Bronchus fibroblast of lung (primary cell): Measurements from ENCODE around the gene THBD. TPM values are rescaled to one million over a fixed set of nuclear protein-coding genes. Genes with fewer than 3 reads are reported as not detected.

ENCODE experiments used
- total RNA-seq: library from RNA; depleted of rRNA; stranded (reverse); fragments of >200 nt; gene quantifications from 2 replicates; pipeline ENCODE4 v1.2.3, GENCODE V29; 2015

THBD gene, protein sequence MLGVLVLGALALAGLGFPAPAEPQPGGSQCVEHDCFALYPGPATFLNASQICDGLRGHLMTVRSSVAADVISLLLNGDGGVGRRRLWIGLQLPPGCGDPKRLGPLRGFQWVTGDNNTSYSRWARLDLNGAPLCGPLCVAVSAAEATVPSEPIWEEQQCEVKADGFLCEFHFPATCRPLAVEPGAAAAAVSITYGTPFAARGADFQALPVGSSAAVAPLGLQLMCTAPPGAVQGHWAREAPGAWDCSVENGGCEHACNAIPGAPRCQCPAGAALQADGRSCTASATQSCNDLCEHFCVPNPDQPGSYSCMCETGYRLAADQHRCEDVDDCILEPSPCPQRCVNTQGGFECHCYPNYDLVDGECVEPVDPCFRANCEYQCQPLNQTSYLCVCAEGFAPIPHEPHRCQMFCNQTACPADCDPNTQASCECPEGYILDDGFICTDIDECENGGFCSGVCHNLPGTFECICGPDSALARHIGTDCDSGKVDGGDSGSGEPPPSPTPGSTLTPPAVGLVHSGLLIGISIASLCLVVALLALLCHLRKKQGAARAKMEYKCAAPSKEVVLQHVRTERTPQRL
- 1.5 and 1.6 TPM in 2 replicates for total RNA-seq

DNA sequence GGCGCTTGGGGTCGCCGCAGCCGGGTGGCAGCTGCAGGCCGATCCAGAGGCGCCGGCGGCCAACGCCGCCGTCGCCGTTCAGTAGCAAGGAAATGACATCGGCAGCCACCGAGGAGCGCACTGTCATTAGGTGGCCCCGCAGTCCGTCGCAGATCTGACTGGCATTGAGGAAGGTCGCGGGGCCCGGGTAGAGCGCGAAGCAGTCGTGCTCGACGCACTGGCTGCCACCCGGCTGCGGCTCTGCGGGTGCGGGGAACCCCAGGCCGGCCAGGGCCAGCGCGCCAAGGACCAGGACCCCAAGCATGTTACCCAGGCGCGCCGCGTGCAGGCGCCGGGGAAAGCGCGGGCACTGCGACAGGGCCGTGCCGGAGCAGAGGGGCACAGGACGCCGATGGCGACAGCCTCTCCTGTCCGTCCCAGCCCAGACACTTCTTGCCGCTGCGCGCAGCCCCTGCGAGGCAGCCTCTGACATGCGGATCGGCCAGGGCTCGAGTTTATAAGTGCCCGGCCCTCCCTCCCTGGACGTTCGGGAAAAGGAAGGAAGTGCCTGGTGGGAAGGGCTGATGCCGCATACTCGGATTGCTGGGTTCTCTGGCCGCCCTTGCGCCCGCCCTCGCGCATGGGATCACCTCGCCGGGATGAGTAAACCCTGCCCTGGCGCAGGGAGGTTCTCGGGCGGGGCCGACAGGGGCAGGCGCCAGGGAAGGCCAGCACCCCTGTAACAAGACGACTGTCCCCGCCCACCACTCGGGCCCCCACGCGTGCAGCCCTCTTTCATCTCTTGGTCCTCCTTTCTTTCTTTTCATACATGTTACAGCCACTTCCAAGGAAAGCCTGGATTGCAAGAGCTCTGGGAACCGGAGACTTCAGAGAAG lies at the start of gene THBD:
Gene THBD, minus strand, starts transcription at position 472 of the 875 bp plus-strand sequence. Its CDS starts 168 bp downstream, at position 304.

GRCh38 chr20:23086056-23086566 lies 36.6 kb upstream of the THBD start, which contains the start of gene CD93:
Gene CD93 (minus strand): TSS chr20:23086324. CDS start chr20:23086192, 132 bp downstream.

DNA sequence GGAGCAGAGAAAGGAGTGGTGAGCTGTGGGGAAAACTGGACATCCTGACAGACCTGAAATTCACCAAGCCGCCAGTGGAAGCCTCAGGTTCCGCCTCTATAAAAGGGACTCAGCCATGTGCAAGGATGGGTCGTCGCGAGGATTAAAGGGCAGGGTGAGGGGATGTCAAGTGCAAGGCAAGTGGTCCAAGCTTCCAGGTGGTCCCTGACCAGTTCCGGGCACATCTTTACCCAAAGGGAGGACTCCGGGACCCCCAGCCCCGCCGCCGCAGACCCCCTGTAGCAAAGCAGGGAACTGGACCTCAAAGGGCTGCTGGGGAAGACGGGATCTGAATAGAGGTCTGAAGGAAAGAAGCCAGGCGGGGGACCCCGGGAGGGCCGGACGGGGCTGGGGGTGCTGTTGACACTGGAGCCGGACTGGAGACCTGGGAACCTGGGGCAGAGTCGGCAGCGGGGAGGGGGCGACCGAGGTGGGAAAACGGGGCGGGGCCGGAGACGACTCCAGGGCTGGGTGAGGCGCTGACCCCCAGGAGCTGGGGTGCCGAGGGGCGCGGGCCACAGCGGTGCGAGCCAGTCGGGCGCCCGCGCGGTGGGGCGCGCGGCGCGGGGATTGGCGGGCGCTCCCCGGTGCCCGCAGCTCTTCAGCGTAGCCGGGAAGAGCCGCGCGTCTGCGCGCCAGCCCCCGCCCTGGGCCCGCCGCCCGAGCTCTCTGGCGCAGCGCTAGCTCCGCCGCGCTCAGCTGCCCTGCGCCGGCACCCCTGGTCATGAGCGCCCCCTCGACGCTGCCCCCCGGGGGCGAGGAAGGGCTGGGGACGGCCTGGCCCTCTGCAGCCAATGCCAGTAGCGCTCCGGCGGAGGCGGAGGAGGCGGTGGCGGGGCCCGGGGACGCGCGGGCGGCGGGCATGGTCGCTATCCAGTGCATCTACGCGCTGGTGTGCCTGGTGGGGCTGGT lies 14.5 kb downstream of the THBD start, which contains the start of gene SSTR4:
Gene SSTR4, plus strand, starts transcription at position 592 of the 951 bp plus-strand sequence. Its CDS starts 172 bp downstream, at position 764.

Other genes starting within 250 kb of the THBD start
- gene SSTR4, start 14.4 kb downstream of the THBD start, total RNA-seq, result not detected in 2 replicates
- gene CD93, start 36.7 kb upstream of the THBD start, total RNA-seq, result not detected in 2 replicates